Fibroblast of pulmonary artery (primary cell): ENCODE measurements around the gene PLXNC1.
A peak's percentile ranks its signal among the peaks of the same experiment; 100 is the strongest.

Experiments
- DNase-seq: peaks from one replicate; pipeline ENCODE4 v3.0.0-alpha.2; 2010; ENCODE audit warnings: low read depth
- H3K4me3 ChIP-seq: replicated peaks from 2 replicates; pipeline ENCODE4 v1.5.1; 2011; ENCODE audit warnings: low read depth, mild to moderate bottlenecking, control low read depth, low read length, moderate library complexity
- TF ChIP-seq, protein P1 (sequence below): IDR thresholded peaks from 2 replicates; pipeline ENCODE4 v1.5.1; 2011; ENCODE audit warnings: mild to moderate bottlenecking, control low read depth, low read length, inconsistent platforms; ENCODE audit errors: missing control alignments

Gene PLXNC1

DNA sequence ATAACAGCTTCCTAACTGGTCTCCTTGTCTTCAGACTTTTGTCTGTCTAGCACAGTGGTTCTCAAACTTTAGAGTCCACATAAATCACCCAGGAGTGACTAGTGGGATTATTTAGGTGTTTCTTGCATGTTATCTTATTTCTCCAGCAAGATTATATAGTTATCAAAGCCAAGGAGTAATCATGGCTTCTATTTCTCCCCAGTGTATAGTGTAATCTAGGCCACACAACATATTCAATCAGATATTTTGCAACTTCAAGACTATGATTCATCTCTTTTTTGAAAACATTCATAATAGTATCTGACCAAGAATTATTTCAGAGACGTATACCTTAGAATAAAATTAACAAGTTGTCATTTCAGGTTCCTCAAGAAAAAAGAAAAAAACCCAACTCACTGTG is 179.4 kb downstream of the PLXNC1 start:
- TF ChIP-seq, protein P1, sequence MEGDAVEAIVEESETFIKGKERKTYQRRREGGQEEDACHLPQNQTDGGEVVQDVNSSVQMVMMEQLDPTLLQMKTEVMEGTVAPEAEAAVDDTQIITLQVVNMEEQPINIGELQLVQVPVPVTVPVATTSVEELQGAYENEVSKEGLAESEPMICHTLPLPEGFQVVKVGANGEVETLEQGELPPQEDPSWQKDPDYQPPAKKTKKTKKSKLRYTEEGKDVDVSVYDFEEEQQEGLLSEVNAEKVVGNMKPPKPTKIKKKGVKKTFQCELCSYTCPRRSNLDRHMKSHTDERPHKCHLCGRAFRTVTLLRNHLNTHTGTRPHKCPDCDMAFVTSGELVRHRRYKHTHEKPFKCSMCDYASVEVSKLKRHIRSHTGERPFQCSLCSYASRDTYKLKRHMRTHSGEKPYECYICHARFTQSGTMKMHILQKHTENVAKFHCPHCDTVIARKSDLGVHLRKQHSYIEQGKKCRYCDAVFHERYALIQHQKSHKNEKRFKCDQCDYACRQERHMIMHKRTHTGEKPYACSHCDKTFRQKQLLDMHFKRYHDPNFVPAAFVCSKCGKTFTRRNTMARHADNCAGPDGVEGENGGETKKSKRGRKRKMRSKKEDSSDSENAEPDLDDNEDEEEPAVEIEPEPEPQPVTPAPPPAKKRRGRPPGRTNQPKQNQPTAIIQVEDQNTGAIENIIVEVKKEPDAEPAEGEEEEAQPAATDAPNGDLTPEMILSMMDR = no peak
- peak; percentile 28 for DNase-seq
- no peak overlapping the region for H3K4me3 ChIP-seq

DNA sequence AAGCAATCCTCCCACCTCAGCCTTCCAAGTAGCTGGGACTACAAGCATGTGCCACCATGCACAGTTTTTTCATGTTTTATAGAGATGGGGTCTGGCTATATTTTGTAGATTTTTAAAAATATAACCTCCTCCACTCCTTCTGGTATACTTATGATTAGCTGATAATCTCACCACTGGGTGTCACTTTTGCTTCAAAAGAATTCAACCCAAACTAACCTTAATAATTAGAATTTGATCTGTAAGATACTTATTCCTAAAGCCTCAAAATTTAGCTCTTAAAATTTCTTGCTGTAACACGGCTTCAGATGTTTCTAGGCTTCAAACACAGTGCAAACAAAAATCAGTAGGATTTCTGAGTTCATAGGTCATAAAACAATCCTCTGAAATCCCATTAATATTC is 181.0 kb downstream of the PLXNC1 start:
- no peak for DNase-seq
- H3K4me3 ChIP-seq = no peak overlapping the region
- TF ChIP-seq, protein P1 = peak; percentile 8

- TF ChIP-seq, protein P1 = no peak
- no peak for DNase-seq
- H3K4me3 ChIP-seq = no peak overlapping the region
These were observed 185.0 kb downstream of the PLXNC1 start for GRCh38 chr12:94333396-94333795.

DNA sequence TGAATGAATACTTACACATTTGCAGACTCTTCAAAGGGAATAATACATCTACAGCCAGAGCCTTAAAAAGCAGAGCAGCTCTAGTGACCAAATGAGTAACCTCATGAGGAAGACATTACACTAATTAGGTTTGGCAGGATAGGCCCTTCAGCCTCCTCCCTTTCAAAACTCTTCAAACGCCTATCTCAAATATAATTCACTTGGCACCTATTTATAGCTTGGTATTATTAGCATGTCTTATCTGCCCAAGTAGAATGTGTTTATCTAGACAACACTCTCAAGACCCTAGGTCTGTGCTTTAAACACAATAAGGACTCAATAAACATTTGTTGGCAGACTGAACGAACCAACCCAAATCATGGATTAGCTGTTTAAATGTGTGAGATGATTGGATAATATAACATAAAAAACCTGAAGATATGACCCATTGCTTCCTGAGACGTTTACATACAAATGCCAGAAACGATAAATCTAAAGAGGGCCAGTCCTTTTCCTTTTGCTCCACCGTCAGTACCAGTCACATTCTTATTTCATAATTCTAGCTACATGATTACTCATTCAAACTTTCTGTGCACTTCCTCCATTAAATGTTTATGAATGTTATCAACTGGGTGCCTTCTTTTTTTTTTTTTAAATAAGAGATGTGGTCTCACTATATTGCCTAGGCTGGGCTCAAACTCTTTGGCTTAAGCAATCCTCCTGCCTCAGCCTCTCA is 188.0 kb downstream of the PLXNC1 start:
- TF ChIP-seq, protein P1 = no peak
- peak; percentile 78 for DNase-seq
- no peak overlapping the region for H3K4me3 ChIP-seq

- TF ChIP-seq, protein P1 = no peak
- no peak for DNase-seq
- H3K4me3 ChIP-seq = no peak overlapping the region
These were observed 189.8 kb downstream of the PLXNC1 start for GRCh38 chr12:94338006-94338794.

GRCh38 chr12:94340573-94340972 is 192.2 kb downstream of the PLXNC1 start:
- TF ChIP-seq, protein P1 = no peak

More at GRCh38 chr12:94340573-94340972, 192.2 kb downstream of the PLXNC1 start:
- no peak for DNase-seq
- no peak overlapping the region for H3K4me3 ChIP-seq
